Left ventricle myocardium inferior (tissue), 1 donor: ENCODE results near the gene CDCA7. TPM values are rescaled to one million over a fixed set of nuclear protein-coding genes. Genes with fewer than 3 reads are reported as not detected.

Experiments
- DNase-seq: peaks from one replicate; pipeline ENCODE4 v3.0.0-alpha.2; 2020
- H3K27ac ChIP-seq: fragments of 200-600 bp; replicated peaks from 2 replicates; pipeline ENCODE4 v1.8.0; 2021
- H3K27me3 ChIP-seq: fragments of 200-600 bp; 2 replicates; pipeline ENCODE4 v1.8.0; 2021; ENCODE audit warnings: low read depth
- H3K36me3 ChIP-seq: fragments of 200-600 bp; 2 replicates; pipeline ENCODE4 v1.8.0; 2021
- H3K4me1 ChIP-seq: fragments of 200-600 bp; 2 replicates; pipeline ENCODE4 v1.8.0; 2021
- H3K4me3 ChIP-seq: fragments of 200-600 bp; 2 replicates; pipeline ENCODE4 v1.8.0; 2021; ENCODE audit warnings: mild to moderate bottlenecking, moderate library complexity
- H3K9me3 ChIP-seq: fragments of 200-600 bp; replicated peaks from 2 replicates; pipeline ENCODE4 v1.8.0; 2021
- intact Hi-C: fragments of 100-400 bp; cut with micrococcal nuclease; formaldehyde crosslinking; loops from one replicate; pipeline ENCODE4 v1.11.0; 2022
- total RNA-seq: library from RNA; stranded (reverse); fragmentation: NEBNext Ultra II Directional; extraction: Animal tissue kit (Norgen Biotek cat#: 25700); gene quantifications from one replicate; pipeline ENCODE4 v1.2.1, GENCODE V29; 2021
- TF ChIP-seq, protein P1 (sequence below): fragments of 200-600 bp; IDR thresholded peaks from 2 replicates; pipeline ENCODE4 v1.8.0; 2021; ENCODE audit warnings: antibody characterized with exemption, mild to moderate bottlenecking, borderline replicate concordance
- donor health status: DM: no; HTN: yes; CAD: no; lungs with severe emphysema.

Gene CDCA7
- total RNA-seq, 1 donor from 2014 or later: 0.96 TPM

DNA sequence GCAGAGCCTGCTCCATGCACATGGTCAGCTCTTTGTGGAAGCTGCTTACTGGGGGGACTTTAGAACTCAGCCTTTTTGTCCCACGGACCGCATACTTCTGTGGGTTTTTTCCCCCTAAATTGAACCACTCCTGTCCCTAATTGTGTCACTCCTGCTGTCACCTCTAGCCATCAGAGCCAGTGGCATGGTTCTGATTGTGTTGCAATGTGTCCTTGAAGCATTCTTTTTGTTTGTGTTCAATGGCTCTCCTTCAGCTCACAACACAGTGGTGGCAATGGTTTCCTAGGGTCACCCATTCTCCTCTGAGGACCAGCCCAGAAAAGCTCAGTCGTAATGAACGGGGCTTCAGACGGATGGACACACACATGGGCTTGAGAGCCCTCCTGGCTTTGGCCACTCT lies 35.4 kb downstream of the CDCA7 start:
- H3K9me3 ChIP-seq: no peaks in the 10 kb centered on the region

DNA sequence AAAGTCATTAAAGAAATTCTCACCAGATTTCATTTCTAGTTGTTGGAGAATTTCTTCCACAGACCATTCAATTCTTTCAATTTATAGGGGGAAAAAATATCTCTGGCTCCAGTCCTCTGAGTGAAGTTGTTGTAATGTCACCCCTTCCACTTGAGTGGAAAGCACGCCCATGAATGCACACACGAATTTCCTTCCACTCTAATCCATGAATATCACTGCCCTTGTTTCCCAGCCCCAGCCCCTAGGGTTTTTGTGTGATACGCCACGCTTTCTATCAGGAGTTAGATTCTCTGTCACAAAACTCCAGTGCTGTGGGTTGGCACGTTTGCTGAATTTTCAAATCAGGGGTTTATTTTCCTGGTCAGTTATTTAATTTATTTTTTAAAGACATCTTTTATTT lies 38.1 kb downstream of the CDCA7 start:
- peaks cover 5% of the 10 kb centered on the region for H3K4me1 ChIP-seq
- TF ChIP-seq, protein P1, sequence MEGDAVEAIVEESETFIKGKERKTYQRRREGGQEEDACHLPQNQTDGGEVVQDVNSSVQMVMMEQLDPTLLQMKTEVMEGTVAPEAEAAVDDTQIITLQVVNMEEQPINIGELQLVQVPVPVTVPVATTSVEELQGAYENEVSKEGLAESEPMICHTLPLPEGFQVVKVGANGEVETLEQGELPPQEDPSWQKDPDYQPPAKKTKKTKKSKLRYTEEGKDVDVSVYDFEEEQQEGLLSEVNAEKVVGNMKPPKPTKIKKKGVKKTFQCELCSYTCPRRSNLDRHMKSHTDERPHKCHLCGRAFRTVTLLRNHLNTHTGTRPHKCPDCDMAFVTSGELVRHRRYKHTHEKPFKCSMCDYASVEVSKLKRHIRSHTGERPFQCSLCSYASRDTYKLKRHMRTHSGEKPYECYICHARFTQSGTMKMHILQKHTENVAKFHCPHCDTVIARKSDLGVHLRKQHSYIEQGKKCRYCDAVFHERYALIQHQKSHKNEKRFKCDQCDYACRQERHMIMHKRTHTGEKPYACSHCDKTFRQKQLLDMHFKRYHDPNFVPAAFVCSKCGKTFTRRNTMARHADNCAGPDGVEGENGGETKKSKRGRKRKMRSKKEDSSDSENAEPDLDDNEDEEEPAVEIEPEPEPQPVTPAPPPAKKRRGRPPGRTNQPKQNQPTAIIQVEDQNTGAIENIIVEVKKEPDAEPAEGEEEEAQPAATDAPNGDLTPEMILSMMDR: no peak
- no peak for DNase-seq
- H3K36me3 ChIP-seq: no peaks in the 10 kb centered on the region
- H3K9me3 ChIP-seq: no peaks in the 10 kb centered on the region
- peaks cover 37% of the 10 kb centered on the region for H3K27me3 ChIP-seq
- no peak overlapping the region for H3K27ac ChIP-seq
- no peak overlapping the region for H3K4me3 ChIP-seq
- intact Hi-C loops: no loop called here

More for the DNA sequence above, 35.4 kb downstream of the CDCA7 start:
- intact Hi-C loops: no loop called here
- no peak overlapping the region for H3K27ac ChIP-seq
- DNase-seq: no peak
- peaks cover 19% of the 10 kb centered on the region for H3K27me3 ChIP-seq
- H3K36me3 ChIP-seq: no peaks in the 10 kb centered on the region
- H3K4me3 ChIP-seq: no peak overlapping the region
- TF ChIP-seq, protein P1: no peak
- H3K4me1 ChIP-seq: peaks cover 5% of the 10 kb centered on the region

DNA sequence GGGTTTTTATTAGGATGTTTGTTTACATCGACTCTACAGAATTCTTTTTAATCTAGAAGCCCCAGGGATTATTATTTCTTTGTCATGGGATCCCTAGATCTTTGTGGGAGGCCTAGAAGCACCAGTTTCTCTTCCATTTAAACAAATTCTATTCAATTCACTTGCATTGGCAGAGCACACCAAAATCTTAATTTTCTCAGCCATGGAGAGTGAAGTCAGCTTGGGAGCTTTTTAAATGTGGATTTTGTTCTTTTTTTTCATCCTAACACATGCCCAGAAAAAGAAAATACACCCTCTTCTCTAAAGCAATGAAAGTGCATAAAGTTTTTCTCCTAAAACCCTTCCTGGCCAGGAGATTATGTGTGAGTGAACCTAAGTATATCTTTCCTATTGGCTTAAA lies 38.5 kb downstream of the CDCA7 start:
- intact Hi-C loops: no loop called here
- H3K4me3 ChIP-seq: no peak overlapping the region
- peaks cover 5% of the 10 kb centered on the region for H3K4me1 ChIP-seq
- H3K36me3 ChIP-seq: no peaks in the 10 kb centered on the region
- H3K9me3 ChIP-seq: no peaks in the 10 kb centered on the region
- no peak overlapping the region for H3K27ac ChIP-seq
- no peak for DNase-seq
- TF ChIP-seq, protein P1: no peak
- peaks cover 37% of the 10 kb centered on the region for H3K27me3 ChIP-seq

DNA sequence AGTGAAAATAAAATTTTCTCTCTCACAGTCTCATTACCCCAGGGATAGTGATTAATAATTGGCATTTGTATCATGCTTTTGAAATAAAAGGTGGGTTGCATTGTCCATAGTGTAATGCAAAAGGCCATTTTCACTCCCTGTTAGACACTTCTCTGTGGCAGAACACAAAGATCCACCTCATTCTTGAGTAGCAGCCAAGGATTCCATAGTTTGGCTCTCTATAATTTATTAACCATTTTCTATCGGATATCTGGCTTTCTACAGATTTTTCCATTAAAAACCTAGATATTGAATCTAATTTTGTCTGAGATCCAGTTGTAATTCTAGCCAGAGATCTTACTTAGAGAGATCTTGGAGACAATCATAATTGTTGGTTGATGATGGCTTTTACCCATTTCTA lies 39.0 kb downstream of the CDCA7 start:
- DNase-seq: no peak
- Histone ChIP-seq H3K36me3 (no peaks in the 10 kb centered on the region), H3K4me1 (peaks cover 5% of the 10 kb centered on the region), H3K9me3 (no peaks in the 10 kb centered on the region), H3K27me3 (peaks cover 42% of the 10 kb centered on the region), H3K27ac (no peak overlapping the region), H3K4me3 (no peak overlapping the region)
- intact Hi-C loops: no loop called here
- TF ChIP-seq, protein P1: no peak

DNA sequence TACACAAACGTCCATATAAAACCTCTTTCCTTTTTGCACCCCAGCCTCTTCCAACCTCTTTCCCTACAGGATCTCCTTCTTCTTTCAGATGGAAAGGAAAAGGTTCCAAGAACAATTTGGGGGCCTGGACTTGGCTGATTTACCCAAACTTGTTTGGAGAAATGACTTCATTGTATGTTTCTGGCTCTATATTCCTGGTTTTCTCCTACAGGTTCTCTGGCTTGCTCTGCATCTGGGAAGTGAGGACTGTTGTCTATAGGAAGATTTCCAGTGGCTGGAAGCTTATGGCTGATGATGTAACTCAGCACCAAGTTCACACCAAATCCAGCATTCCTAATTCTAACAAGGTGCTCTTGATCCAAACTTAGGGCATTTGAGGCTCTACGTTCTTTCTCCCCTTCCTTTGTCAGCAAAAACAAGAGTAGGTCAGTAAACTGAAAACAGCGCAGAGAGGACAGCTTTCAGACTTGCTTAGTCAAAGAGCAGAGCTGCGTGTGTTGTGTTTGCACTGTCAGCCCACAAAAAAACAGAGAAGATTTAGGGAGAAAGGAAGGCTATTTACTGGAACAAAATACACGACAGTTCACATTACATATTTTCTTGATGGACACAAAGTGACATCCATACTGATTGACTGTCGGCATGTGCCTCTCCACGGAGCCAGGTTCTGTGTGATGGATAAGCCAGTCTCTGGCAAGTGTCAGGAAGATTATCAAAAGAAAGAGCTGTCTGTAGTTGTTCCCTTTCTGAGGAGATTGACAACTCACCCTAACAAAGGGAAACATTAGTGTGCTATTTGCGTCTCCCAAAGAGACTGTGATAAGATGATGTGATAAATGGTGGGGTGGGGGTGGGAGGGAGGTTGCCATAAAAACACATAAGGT lies 39.7 kb downstream of the CDCA7 start:
- TF ChIP-seq, protein P1: no peak

More for the DNA sequence above, 39.7 kb downstream of the CDCA7 start:
- H3K4me1 ChIP-seq: peaks cover 5% of the 10 kb centered on the region
- no peak for DNase-seq
- H3K9me3 ChIP-seq: no peaks in the 10 kb centered on the region
- intact Hi-C loops: no loop called here
- no peaks in the 10 kb centered on the region for H3K36me3 ChIP-seq
- H3K27ac ChIP-seq: no peak overlapping the region
- H3K27me3 ChIP-seq: peaks cover 49% of the 10 kb centered on the region
- no peak overlapping the region for H3K4me3 ChIP-seq
